IPS-20b (cell line): ENCODE results near the gene ADAMTS14.

Source experiments
- H3K27ac ChIP-seq: one replicate; pipeline ENCODE4 v1.5.1; 2013; ENCODE audit warnings: low read length
- H3K27me3 ChIP-seq: 2 replicates; pipeline ENCODE4 v1.6.1; 2013; ENCODE audit warnings: mild to moderate bottlenecking, low read length, inconsistent platforms; ENCODE audit not compliant: insufficient read depth
- H3K36me3 ChIP-seq: 2 replicates; pipeline ENCODE4 v1.6.1; 2013; ENCODE audit warnings: low read depth, mild to moderate bottlenecking, inconsistent platforms, low read length, moderate library complexity; ENCODE audit not compliant: insufficient read depth
- H3K4me1 ChIP-seq: 2 replicates; pipeline ENCODE4 v1.6.1; 2013; ENCODE audit warnings: mild to moderate bottlenecking, control low read depth, inconsistent platforms, low read length, moderate library complexity; ENCODE audit not compliant: insufficient read depth
- H3K4me3 ChIP-seq: 2 replicates; pipeline ENCODE4 v1.5.1; 2013; ENCODE audit warnings: mild to moderate bottlenecking, low read length, inconsistent platforms
- H3K9ac ChIP-seq: 2 replicates; pipeline ENCODE4 v1.6.1; 2013; ENCODE audit warnings: low read depth, mild to moderate bottlenecking, inconsistent platforms, low read length, moderate library complexity
- H3K9me3 ChIP-seq: 2 replicates; pipeline ENCODE4 v1.6.1; 2013; ENCODE audit warnings: mild to moderate bottlenecking, low read depth, low read length, inconsistent platforms; ENCODE audit not compliant: insufficient read depth

The ADAMTS14 gene

GRCh38 chr10:70690589-70690988 is 18.3 kb downstream of the ADAMTS14 start:
- Histone ChIP-seq H3K9me3 (no peaks in the 10 kb centered on the region), H3K36me3 (no peaks in the 10 kb centered on the region), H3K27ac (no peak overlapping the region), H3K27me3 (no peaks in the 10 kb centered on the region), H3K4me1 (peaks cover 6% of the 10 kb centered on the region; the same call in 1 of the 2 replicates), H3K9ac (no peak overlapping the region), H3K4me3 (no peak overlapping the region)

- no peak overlapping the region for H3K4me3 ChIP-seq
- H3K9me3 ChIP-seq = no peaks in the 10 kb centered on the region
- peaks cover 6% of the 10 kb centered on the region; the same call in 1 of the 2 replicates for H3K4me1 ChIP-seq
- H3K27ac ChIP-seq = no peak overlapping the region
- H3K9ac ChIP-seq = no peak overlapping the region
- H3K27me3 ChIP-seq = no peaks in the 10 kb centered on the region
- H3K36me3 ChIP-seq = no peaks in the 10 kb centered on the region
Observed at GRCh38 chr10:70691611-70692010, 19.3 kb downstream of the ADAMTS14 start.

- Histone ChIP-seq H3K36me3 (no peaks in the 10 kb centered on the region), H3K4me3 (no peak overlapping the region), H3K4me1 (peaks cover 6% of the 10 kb centered on the region; the same call in 1 of the 2 replicates), H3K27me3 (no peaks in the 10 kb centered on the region), H3K9me3 (no peaks in the 10 kb centered on the region), H3K9ac (no peak overlapping the region), H3K27ac (no peak overlapping the region)
Observed at GRCh38 chr10:70692043-70692603, 19.8 kb downstream of the ADAMTS14 start.

- no peaks in the 10 kb centered on the region for H3K27me3 ChIP-seq
- H3K9me3 ChIP-seq = no peaks in the 10 kb centered on the region
- H3K36me3 ChIP-seq = no peaks in the 10 kb centered on the region
- no peak overlapping the region for H3K4me3 ChIP-seq
- peaks cover 6% of the 10 kb centered on the region; the same call in 1 of the 2 replicates for H3K4me1 ChIP-seq
- no peak overlapping the region for H3K27ac ChIP-seq
- no peak overlapping the region for H3K9ac ChIP-seq
Observed at GRCh38 chr10:70693619-70694335, 21.5 kb downstream of the ADAMTS14 start.

GRCh38 chr10:70694418-70695141 is 22.3 kb downstream of the ADAMTS14 start:
- Histone ChIP-seq H3K9me3 (no peaks in the 10 kb centered on the region), H3K4me3 (no peak overlapping the region), H3K27me3 (no peaks in the 10 kb centered on the region), H3K36me3 (no peaks in the 10 kb centered on the region), H3K9ac (no peak overlapping the region), H3K27ac (no peak overlapping the region), H3K4me1 (peaks cover 6% of the 10 kb centered on the region; the same call in 1 of the 2 replicates)

GRCh38 chr10:70695241-70696030 is 23.1 kb downstream of the ADAMTS14 start:
- no peaks in the 10 kb centered on the region for H3K27me3 ChIP-seq
- H3K9me3 ChIP-seq = no peaks in the 10 kb centered on the region
- no peak overlapping the region for H3K9ac ChIP-seq
- H3K4me1 ChIP-seq = peaks cover 6% of the 10 kb centered on the region; the same call in 1 of the 2 replicates
- no peaks in the 10 kb centered on the region for H3K36me3 ChIP-seq
- no peak overlapping the region for H3K27ac ChIP-seq
- H3K4me3 ChIP-seq = no peak overlapping the region

- no peak overlapping the region for H3K4me3 ChIP-seq
- H3K9me3 ChIP-seq = no peaks in the 10 kb centered on the region
- H3K4me1 ChIP-seq = no peaks in the 10 kb centered on the region
- no peak overlapping the region for H3K9ac ChIP-seq
- H3K27me3 ChIP-seq = no peaks in the 10 kb centered on the region
- no peak overlapping the region for H3K27ac ChIP-seq
- H3K36me3 ChIP-seq = no peaks in the 10 kb centered on the region
Observed at GRCh38 chr10:70698211-70698610, 25.9 kb downstream of the ADAMTS14 start.

- no peaks in the 10 kb centered on the region for H3K27me3 ChIP-seq
- H3K4me1 ChIP-seq = no peaks in the 10 kb centered on the region
- no peak overlapping the region for H3K9ac ChIP-seq
- no peaks in the 10 kb centered on the region for H3K9me3 ChIP-seq
- H3K4me3 ChIP-seq = no peak overlapping the region
- H3K36me3 ChIP-seq = no peaks in the 10 kb centered on the region
- no peak overlapping the region for H3K27ac ChIP-seq
Observed at GRCh38 chr10:70699063-70699658, 26.9 kb downstream of the ADAMTS14 start.

GRCh38 chr10:70699659-70700174 is 27.4 kb downstream of the ADAMTS14 start:
- Histone ChIP-seq H3K27ac (no peak overlapping the region), H3K9me3 (no peaks in the 10 kb centered on the region), H3K4me3 (no peak overlapping the region), H3K36me3 (no peaks in the 10 kb centered on the region), H3K4me1 (no peaks in the 10 kb centered on the region), H3K27me3 (no peaks in the 10 kb centered on the region), H3K9ac (no peak overlapping the region)

GRCh38 chr10:70702190-70702763 is 30.0 kb downstream of the ADAMTS14 start:
- Histone ChIP-seq H3K9ac (no peak overlapping the region), H3K4me1 (no peaks in the 10 kb centered on the region), H3K27ac (no peak overlapping the region), H3K4me3 (no peak overlapping the region), H3K27me3 (no peaks in the 10 kb centered on the region), H3K36me3 (no peaks in the 10 kb centered on the region), H3K9me3 (no peaks in the 10 kb centered on the region)

- no peak overlapping the region for H3K27ac ChIP-seq
- no peaks in the 10 kb centered on the region for H3K4me1 ChIP-seq
- no peaks in the 10 kb centered on the region for H3K9me3 ChIP-seq
- H3K4me3 ChIP-seq = no peak overlapping the region
- no peak overlapping the region for H3K9ac ChIP-seq
- no peaks in the 10 kb centered on the region for H3K36me3 ChIP-seq
- H3K27me3 ChIP-seq = no peaks in the 10 kb centered on the region
Observed at GRCh38 chr10:70704211-70704610, 31.9 kb downstream of the ADAMTS14 start.
